GM19239 (cell line): ENCODE data around the gene ATG2B.

Experiments
- DNase-seq: peaks from one replicate; pipeline ENCODE4 v3.0.0; 2011; ENCODE audit warnings: low spot score; ENCODE audit not compliant: insufficient read length
- FAIRE-seq: peaks from 2 replicates; lab custom pipeline; 2011; peaks lifted over from hg19 to GRCh38; lab: Jason Lieb, UNC

ATG2B gene

DNA sequence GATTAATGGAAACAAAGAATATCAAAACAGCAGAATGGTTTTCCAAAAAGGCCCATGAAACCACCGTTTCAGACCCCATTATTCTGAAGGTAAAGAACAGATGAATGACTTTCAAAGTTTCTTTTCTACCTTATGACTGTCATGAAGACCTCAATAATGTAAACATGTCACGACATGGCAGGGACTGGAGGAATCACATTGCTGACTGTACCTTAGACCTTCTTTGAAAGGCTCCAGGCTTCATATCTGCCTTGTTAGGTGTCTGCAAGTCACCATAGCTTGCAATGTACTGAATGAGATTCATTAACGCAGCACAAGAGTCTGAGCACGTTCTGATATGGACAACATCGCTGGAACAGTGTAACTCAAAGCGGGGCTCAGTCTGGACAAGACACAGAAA, 52.2 kb downstream of the ATG2B start:
- FAIRE-seq (no peak), DNase-seq (no peak)

DNA sequence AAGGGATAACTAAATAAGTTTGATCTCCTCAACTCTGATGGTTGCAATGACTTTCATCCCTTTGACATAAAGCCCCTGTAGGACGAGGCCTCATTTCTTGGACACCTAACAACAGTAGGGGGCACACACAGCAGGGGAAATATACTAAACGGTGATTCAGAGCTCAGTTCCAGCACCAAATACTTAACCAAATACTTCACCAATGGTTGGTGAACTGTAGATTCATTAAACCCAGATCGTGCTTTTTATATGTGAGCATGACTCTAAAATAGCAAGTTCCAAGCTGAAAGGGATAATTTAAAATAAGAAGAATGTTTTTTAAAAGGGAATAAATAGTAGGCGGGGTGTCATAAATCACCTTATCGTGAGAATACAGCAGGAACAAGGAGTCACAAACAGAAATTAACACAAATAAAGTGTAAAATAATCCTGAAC, 53.2 kb downstream of the ATG2B start:
- FAIRE-seq: no peak

GRCh38 chr14:96309133-96309895, 53.8 kb downstream of the ATG2B start:
- no peak for FAIRE-seq

More for the DNA sequence above, 53.2 kb downstream of the ATG2B start:
- DNase-seq: no peak

GRCh38 chr14:96307434-96307833, 55.7 kb downstream of the ATG2B start:
- FAIRE-seq: no peak
- no peak for DNase-seq

More at GRCh38 chr14:96309133-96309895, 53.8 kb downstream of the ATG2B start:
- no peak for DNase-seq

DNA sequence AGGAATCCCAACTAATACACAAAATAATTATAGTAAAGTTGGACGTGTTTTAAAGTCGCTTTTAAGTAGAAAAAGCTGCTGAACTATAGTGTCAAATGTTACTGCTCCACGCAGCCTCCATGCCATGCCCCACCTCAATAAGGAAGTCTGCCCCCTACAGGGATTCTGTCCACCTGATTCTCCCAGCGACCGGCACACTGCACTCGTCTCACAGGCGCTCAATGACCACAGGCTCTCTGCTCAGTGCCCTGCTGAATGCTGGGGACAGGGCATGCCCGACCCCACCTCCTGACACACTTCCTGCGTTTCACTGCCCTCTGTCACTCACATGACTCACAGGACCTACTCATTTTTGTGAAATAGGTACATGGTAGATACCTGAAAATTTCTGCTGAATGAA, 58.2 kb downstream of the ATG2B start:
- peak; percentile 45 for FAIRE-seq

GRCh38 chr14:96303981-96304380, 59.2 kb downstream of the ATG2B start:
- DNase-seq (no peak), FAIRE-seq (no peak)

More for the DNA sequence above, 58.2 kb downstream of the ATG2B start:
- no peak for DNase-seq

DNA sequence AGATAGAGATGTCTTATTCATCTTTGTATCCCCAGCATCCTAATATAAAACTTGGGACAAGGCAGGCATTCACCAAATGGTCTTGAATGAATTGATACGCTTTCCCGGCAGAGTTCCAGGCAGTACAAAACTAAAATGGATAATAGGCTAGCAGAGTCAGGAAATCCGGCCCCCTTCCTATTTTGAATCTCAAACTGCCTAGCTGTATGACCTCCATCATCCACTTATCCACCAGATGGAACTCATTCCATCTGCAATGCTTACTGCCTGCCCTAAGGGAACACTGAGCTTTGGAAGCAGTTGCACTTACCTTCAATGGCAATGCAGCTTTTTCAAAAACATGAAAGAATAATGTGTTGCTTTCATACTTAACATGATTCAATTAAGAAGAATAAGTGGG, 63.7 kb downstream of the ATG2B start:
- no peak for DNase-seq
- no peak for FAIRE-seq

GRCh38 chr14:96297997-96298515, 65.1 kb downstream of the ATG2B start:
- FAIRE-seq: no peak
- DNase-seq: no peak

- FAIRE-seq (no peak), DNase-seq (no peak)
These were observed 66.1 kb downstream of the ATG2B start for GRCh38 chr14:96297000-96297399.

DNA sequence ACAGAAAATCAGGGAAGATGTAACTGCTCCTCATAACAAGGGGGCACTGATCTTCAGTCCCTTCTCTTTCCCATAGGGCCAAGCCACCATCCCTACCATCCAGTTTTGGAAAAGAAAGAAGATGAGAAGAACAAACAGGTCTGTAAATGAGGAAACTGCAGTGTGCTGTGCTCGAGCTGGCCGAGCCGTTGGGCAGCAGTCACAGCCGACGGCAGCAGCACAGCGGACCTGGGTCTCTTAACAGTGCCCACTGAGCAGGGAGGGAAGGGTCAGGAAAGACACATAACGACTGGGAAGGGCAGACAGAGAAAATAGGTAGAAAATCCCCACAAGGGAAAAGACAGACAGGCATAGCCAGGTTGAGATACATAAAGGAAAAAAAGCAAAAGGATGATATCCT, 68.9 kb downstream of the ATG2B start:
- DNase-seq (no peak), FAIRE-seq (no peak)

DNA sequence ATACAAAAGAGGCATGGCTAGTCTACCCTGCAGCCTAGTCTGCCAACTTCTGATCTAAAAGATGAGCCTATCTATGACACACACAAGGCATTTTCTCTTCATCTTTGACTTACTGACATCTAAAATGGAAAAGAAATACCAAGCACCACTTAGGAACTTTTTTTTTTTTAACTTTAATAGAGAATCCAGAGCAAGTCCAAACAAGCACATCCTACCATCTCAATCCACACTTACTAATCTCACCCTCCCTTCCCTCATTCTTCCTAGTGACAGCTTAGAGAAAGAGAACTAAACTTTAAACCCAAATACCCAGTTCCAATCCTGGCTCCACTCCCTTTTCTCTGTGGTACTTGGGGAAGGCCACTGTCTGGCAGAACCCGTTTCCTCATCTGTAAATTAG, 75.3 kb downstream of the ATG2B start:
- DNase-seq: no peak
- FAIRE-seq: no peak

- no peak for DNase-seq
- no peak for FAIRE-seq
These were observed 76.9 kb downstream of the ATG2B start for GRCh38 chr14:96286251-96286650.

GRCh38 chr14:96285667-96286066, 77.5 kb downstream of the ATG2B start:
- no peak for DNase-seq
- FAIRE-seq: no peak

DNA sequence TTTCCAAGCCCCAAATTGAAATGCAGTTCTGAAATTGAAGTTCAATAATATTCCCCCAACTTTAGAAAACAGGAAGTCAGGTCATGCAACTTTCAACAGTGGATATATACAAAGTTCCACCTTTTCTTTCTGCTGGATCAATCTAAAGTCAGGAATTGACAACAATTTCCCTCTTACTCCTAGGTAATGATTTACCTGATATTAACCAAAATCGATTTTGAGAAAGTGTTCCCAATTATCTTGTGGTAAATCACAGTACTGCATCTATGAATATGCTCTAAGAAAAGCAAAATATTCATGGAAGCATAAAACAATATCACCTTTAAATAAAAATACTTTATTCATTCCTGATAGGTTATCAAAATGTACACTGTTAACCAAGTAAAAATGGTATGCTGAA, 78.7 kb downstream of the ATG2B start:
- DNase-seq (no peak), FAIRE-seq (no peak)

DNA sequence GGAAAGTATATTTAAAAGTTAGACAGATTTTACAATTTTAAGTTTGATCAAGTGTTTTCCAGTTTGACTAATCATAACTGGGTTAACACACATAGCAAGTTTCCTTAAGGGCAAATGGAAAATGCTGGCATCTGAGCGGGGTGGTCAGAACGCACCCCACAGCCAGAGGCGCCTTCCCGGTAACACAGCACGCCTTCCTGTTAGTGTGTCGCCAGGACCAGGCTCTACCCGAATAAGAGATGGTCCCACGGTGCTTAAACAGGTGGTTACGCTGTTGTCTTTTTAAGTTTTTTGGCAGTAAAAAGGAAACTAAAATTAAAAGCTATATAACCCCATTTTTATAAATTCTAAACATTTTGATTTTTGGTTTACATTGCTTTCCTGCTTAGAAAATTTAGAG, 79.1 kb downstream of the ATG2B start:
- DNase-seq (no peak), FAIRE-seq (no peak)

DNA sequence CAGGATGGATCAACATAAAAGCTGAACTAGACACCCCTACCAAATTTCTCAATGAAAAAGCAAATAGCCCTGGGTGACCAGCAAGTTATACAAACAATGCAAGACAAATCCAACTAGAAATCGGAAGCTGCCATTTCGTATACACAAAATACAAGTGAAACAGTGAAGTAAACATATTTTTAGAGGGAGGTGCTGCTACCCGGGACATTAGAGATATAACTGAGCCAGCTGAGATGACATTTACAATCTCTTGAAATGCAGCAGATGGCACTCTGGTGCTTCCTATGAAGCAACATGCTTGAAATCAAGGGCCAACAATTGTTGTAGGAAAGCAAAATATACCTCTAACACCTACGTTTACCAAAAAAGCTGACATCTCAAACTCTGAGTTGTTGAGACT, 81.7 kb downstream of the ATG2B start:
- FAIRE-seq (no peak), DNase-seq (no peak)

DNA sequence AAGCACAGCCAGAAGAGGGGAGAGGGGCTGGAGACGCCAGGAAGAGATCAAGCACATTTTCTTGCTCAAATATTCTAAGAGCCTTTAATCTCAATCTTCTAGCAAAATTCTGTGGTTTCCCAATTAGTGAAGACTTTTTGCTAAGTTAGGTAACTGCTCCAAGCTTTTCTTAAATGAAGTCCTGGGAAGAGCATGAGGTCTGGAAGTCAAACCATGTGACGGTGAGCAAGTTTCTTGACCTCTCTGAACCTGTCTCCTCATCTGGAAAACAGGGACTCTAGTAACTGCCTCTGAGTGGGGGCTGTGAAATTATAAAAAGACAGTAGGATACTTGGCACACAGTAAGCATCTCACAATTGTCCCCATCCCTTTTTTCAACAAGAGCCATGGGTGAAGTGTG, 83.0 kb downstream of the ATG2B start:
- DNase-seq: no peak
- no peak for FAIRE-seq

- FAIRE-seq: no peak
- DNase-seq: no peak
These were observed 83.6 kb downstream of the ATG2B start for GRCh38 chr14:96279564-96279963.

DNA sequence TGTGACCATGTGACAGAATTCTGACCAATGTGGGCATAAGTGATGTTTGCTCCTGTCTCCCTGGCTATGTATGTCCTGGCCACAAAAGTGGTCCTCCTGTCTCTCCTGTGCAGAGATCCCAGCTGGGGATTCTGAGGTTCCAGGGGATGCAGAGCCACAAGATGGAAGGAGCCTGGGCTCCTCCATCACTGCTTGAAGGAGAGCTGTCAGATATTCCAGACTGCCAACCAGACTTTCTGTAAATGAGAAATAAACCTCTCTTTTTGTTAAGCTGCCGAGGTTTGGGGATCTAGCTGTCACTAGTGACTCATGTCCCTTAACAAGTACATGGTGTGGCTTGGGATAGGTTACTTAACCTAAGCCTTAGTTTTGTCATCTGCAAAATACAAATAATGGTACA, 85.3 kb downstream of the ATG2B start:
- FAIRE-seq: no peak
- DNase-seq: no peak

DNA sequence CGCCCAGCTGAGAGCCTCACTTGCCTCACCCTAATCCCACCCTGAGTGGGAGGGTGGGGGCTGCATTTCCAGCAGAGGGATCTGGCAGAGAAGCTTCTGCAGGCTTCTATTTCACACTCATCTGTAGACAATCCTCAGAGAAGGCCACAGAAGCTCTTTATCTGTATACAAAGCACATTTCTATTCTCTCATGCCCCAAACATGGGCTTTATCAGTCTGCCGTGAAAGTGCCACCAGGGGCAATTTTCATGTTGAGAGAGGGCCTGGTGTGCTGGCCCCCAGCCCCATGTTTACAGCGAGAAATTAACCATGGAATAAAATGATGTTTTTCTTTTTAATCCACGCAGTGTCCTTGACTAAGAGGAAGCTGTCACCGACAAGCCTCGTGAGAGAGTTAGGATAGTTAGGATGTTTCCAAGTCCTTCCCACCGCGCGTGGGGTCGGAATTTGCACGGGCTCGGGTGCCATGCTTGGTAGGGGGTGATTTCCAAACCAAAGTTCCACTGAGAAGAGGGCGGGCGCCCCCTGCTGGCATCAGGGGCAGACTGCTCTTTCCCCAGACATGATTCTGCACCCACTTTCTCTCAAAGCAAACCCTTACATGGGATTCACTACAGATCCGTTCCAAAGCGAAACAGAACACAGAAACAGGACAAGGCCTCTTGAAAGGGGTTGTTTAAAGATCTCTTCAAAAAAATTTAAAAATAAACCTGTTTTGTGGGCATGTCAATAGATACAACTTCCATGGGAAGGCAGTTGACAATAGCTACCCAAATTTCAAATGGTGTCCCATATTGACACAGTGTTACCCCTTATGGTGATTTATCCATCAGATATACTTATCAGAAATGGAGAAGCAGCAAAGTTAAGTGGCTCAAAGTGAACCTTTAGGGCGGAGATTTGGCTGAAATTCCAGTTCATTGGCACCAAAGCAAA, 87.7 kb downstream of the ATG2B start:
- peak; percentile 43 for DNase-seq
- peak; percentile 71 for FAIRE-seq

DNA sequence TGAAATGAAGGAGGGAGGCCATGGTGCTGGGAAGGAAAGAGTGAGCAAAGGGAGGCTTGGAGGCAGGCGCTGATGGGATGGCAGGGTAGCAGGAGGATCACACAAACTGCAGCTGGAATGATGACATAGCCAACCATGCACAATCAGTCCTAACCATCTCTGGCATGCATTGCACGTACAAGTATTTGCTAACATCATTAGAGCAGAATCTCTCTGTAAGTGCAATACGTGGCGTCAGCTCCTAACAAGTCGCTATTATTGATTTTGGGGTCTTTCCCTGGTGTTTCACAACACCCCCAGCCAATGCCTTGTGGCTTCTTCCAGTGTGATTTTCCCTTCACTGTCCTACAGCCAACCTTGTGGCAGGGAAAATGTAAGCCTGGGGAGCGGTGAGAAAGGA, 88.6 kb downstream of the ATG2B start:
- FAIRE-seq: no peak
- DNase-seq: no peak
